CD4-positive, alpha-beta T cell (primary cell): Measurements from ENCODE around the gene PCDHAC2. TPM values are rescaled to one million over a fixed set of nuclear protein-coding genes. Genes with fewer than 3 reads are reported as not detected.

Source experiments
- ATAC-seq: fragments of 200-7000 bp; cut with Tn5 transposase; one replicate; pipeline ENCODE4 v1.10.0; 2022; ENCODE audit warnings: mild to moderate bottlenecking; ENCODE audit not compliant: poor library complexity
- CTCF ChIA-PET: fragments of 350-600 bp; sonication (Branson Sonifier 250); formaldehyde crosslinking; loops from one replicate; lab custom pipeline; 2021; ENCODE audit warnings: antibody characterized with exemption, inconsistent platforms; lab: Charles Lee
- POLR2A ChIA-PET: fragments of 350-600 bp; sonication (Branson Sonifier 250); formaldehyde crosslinking; loops from one replicate; lab custom pipeline; 2021; ENCODE audit warnings: antibody characterized with exemption, inconsistent platforms; lab: Charles Lee
- DNase-seq, 14 experiments: peaks; one replicate each; pipeline ENCODE4 v3.0.0-alpha.2; 2013 to 2020; ENCODE audit warnings: mixed read lengths in 2 of 14
- H3K27ac ChIP-seq, 2 donors: one replicate each; pipeline versions ENCODE4 v1.5.1 to v1.7.0; 2013; ENCODE audit warnings: low read length in 2 of 2, low read depth in 1 of 2, mild to moderate bottlenecking in 1 of 2
- H3K27me3 ChIP-seq, 2 experiments: 1 replicate in 1 of 2; 2 replicates in 1 of 2; pipeline versions ENCODE4 v1.6.1 to v1.7.0; 2013; ENCODE audit warnings: low read length in 2 of 2, control low read depth in 1 of 2, mild to moderate bottlenecking in 1 of 2, moderate library complexity in 1 of 2; ENCODE audit not compliant: insufficient read depth in 2 of 2, control insufficient read depth in 1 of 2
- H3K36me3 ChIP-seq: one replicate; pipeline ENCODE4 v1.6.1; 2013; ENCODE audit warnings: low read length, control low read depth; ENCODE audit not compliant: insufficient read depth
- H3K4me1 ChIP-seq: one replicate; pipeline ENCODE4 v1.6.1; 2013; ENCODE audit warnings: low read length, control low read depth; ENCODE audit not compliant: insufficient read depth
- H3K4me3 ChIP-seq: one replicate; pipeline ENCODE4 v1.5.1; 2013; ENCODE audit warnings: mild to moderate bottlenecking, low read length, moderate library complexity
- H3K9me3 ChIP-seq, 2 experiments: 1 replicate in 1 of 2; 2 replicates in 1 of 2; pipeline versions ENCODE4 v1.6.1 to v1.7.0; 2013; ENCODE audit warnings: low read length in 2 of 2, mild to moderate bottlenecking in 2 of 2, control low read depth in 1 of 2, moderate library complexity in 1 of 2; ENCODE audit not compliant: control insufficient read depth in 1 of 2, insufficient read depth in 1 of 2
- H3K27ac Mint-ChIP-seq: one replicate; pipeline ENCODE4 v1.8.0; 2020; ENCODE audit warnings: mixed read lengths
- H3K27me3 Mint-ChIP-seq: one replicate; pipeline ENCODE4 v1.8.0; 2021; ENCODE audit warnings: mixed read lengths
- H3K36me3 Mint-ChIP-seq: one replicate; pipeline ENCODE4 v1.8.0; 2021; ENCODE audit warnings: low read depth, mixed read lengths
- H3K4me1 Mint-ChIP-seq: one replicate; pipeline ENCODE4 v1.8.0; 2021; ENCODE audit warnings: low read depth, mixed read lengths
- H3K4me3 Mint-ChIP-seq: one replicate; pipeline ENCODE4 v1.8.0; 2020; ENCODE audit warnings: mild to moderate bottlenecking, mixed read lengths
- H3K9me3 Mint-ChIP-seq: one replicate; pipeline ENCODE4 v1.8.0; 2020; ENCODE audit warnings: mixed read lengths
- intact Hi-C, 2 experiments: fragments of 100-400 bp; cut with DNase I in 1 of 2; cut with micrococcal nuclease in 1 of 2; formaldehyde crosslinking; loops; one replicate each; pipeline versions ENCODE4 v1.15.1 to v1.9.0; 2023 to 2025; cut with DNase I, micrococcal nuclease
- total RNA-seq, 174 experiments: library from RNA in 2 of 174; stranded (reverse) in 2 of 174; gene quantifications; one replicate each; pipeline ENCODE4 v1.2.3 and lab custom pipeline; 2021 to 2026
- TF ChIP-seq, protein P1 (sequence below): fragments of 200-600 bp; IDR thresholded peaks from one replicate; pipeline ENCODE4 v1.8.0; 2022; ENCODE audit warnings: antibody characterized with exemption, mild to moderate bottlenecking

Gene PCDHAC2
- total RNA-seq, 2 experiments from 2014 or later: not detected

DNA sequence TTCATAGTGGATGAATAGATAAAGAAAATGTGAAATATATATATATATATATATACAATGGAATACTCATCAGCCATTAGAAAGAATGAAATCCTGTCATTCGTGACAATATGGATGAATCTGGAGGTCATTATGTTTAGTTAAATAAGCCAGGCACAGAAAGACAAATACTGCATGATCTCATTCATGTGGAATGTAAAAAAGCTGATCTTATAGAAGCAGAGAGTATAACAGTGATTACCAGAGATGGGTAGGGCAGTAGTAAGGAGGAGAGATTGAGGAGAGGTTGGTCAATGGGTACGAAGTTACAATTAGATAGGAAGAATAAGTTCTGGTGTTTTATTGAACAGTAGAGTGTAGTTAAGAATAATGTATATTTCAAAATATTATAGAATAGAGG, 19.7 kb upstream of the PCDHAC2 start:
- no peak for DNase-seq
- no peaks in the 10 kb centered on the region for H3K36me3 ChIP-seq
- no peaks in the 10 kb centered on the region for H3K4me1 ChIP-seq
- no peak overlapping the region for H3K4me3 ChIP-seq
- no peaks in the 10 kb centered on the region for H3K4me1 Mint-ChIP-seq
- peaks cover 0 to 4% of the 10 kb centered on the region in 2 experiments for H3K9me3 ChIP-seq
- H3K27me3 ChIP-seq: no peaks in the 10 kb centered on the region
- ChIA-PET CTCF (no interaction called here), POLR2A (no interaction called here)
- H3K27ac Mint-ChIP-seq: no peak overlapping the region
- no peak for ATAC-seq
- peaks cover 9% of the 10 kb centered on the region for H3K27me3 Mint-ChIP-seq
- TF ChIP-seq, protein P1, sequence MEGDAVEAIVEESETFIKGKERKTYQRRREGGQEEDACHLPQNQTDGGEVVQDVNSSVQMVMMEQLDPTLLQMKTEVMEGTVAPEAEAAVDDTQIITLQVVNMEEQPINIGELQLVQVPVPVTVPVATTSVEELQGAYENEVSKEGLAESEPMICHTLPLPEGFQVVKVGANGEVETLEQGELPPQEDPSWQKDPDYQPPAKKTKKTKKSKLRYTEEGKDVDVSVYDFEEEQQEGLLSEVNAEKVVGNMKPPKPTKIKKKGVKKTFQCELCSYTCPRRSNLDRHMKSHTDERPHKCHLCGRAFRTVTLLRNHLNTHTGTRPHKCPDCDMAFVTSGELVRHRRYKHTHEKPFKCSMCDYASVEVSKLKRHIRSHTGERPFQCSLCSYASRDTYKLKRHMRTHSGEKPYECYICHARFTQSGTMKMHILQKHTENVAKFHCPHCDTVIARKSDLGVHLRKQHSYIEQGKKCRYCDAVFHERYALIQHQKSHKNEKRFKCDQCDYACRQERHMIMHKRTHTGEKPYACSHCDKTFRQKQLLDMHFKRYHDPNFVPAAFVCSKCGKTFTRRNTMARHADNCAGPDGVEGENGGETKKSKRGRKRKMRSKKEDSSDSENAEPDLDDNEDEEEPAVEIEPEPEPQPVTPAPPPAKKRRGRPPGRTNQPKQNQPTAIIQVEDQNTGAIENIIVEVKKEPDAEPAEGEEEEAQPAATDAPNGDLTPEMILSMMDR: no peak
- H3K27ac ChIP-seq: no peak overlapping the region
- peaks cover 23% of the 10 kb centered on the region for H3K9me3 Mint-ChIP-seq
- intact Hi-C loops: no loop called here
- no peaks in the 10 kb centered on the region for H3K36me3 Mint-ChIP-seq
- H3K4me3 Mint-ChIP-seq: no peak overlapping the region

DNA sequence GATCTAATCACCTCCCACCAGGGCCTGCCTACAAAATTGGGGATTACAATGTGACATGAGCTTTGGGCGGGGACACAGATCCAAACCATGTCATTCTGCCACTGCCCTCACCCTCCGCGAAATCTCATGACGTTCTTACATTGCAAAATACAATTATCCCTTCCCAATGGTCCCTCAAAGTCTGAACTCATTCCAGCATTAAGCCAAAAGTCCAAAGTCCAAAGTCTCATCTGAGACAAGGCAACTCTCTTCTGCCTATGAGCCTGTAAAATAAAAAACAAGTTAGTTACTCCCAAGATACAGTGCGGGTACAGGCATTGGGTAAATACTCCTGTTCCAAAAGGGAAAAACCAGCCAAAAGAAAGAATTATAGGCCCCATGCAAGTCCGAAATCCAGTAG, 14.6 kb upstream of the PCDHAC2 start:
- Histone ChIP-seq H3K36me3 (no peaks in the 10 kb centered on the region), H3K27me3 (no peaks in the 10 kb centered on the region), H3K9me3 (no peaks in the 10 kb centered on the region), H3K27ac (no peak overlapping the region), H3K4me1 (no peaks in the 10 kb centered on the region), H3K4me3 (no peak overlapping the region)
- POLR2A ChIA-PET: no interaction called here
- no peak overlapping the region for H3K4me3 Mint-ChIP-seq
- CTCF ChIA-PET: no interaction called here
- intact Hi-C loops: no loop called here
- TF ChIP-seq, protein P1: no peak
- H3K4me1 Mint-ChIP-seq: no peaks in the 10 kb centered on the region
- peaks cover 4% of the 10 kb centered on the region for H3K9me3 Mint-ChIP-seq
- no peaks in the 10 kb centered on the region for H3K36me3 Mint-ChIP-seq
- no peak overlapping the region for H3K27ac Mint-ChIP-seq
- ATAC-seq: no peak
- H3K27me3 Mint-ChIP-seq: peaks cover 19% of the 10 kb centered on the region
- no peak for DNase-seq

DNA sequence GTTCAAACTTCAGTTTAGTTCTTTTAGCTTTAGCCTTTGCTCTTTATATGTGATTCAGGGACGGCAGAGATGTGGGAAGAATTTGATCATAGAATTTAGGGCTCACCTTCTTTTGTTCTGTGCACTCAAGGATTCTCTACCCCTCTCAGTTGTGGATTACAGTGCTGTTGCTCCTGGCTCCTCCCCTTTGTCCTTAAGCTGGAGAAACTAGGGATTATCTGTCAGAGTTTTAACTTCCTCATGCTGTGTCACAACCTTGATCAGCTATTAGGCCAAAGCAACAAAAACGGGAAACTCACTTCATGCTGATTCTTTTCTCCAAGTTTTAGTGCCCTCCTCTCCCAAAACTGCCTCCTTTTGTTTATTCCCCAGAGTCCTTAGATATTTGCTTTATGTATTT, 13.0 kb upstream of the PCDHAC2 start:
- ATAC-seq: no peak
- intact Hi-C loops: no loop called here
- Histone ChIP-seq H3K36me3 (no peaks in the 10 kb centered on the region), H3K4me1 (no peaks in the 10 kb centered on the region), H3K27ac (no peak overlapping the region), H3K9me3 (no peaks in the 10 kb centered on the region), H3K27me3 (no peaks in the 10 kb centered on the region), H3K4me3 (no peak overlapping the region)
- ChIA-PET POLR2A (no interaction called here), CTCF (no interaction called here)
- no peak overlapping the region for H3K27ac Mint-ChIP-seq
- peaks cover 29% of the 10 kb centered on the region for H3K27me3 Mint-ChIP-seq
- H3K9me3 Mint-ChIP-seq: peaks cover 2% of the 10 kb centered on the region
- no peaks in the 10 kb centered on the region for H3K36me3 Mint-ChIP-seq
- no peak overlapping the region for H3K4me3 Mint-ChIP-seq
- no peak for DNase-seq
- TF ChIP-seq, protein P1: no peak
- no peaks in the 10 kb centered on the region for H3K4me1 Mint-ChIP-seq
